Stimulated activated memory B cell treated with anti-CD40 and anti-IgM and Interleukin-4, amounts not matched to agents 10 μg/mL and 1 μg/mL and 100 μg/mL, for 72 hours (primary cell): Measurements from ENCODE around the gene ANKRD9.
A peak's percentile ranks its signal among the peaks of the same experiment; 100 is the strongest.

ENCODE experiments used
- ATAC-seq: fragments of 150-1000 bp; cut with Tn5 transposase; 2 replicates; pipeline ENCODE4 v1.10.0; 2021
- H3K27ac Mint-ChIP-seq: one replicate; pipeline ENCODE4 v1.8.0; 2022; ENCODE audit warnings: mild to moderate bottlenecking, mixed read lengths
- H3K27me3 Mint-ChIP-seq: one replicate; pipeline ENCODE4 v1.8.0; 2022; ENCODE audit warnings: mixed read lengths
- H3K36me3 Mint-ChIP-seq: one replicate; pipeline ENCODE4 v1.8.0; 2022; ENCODE audit warnings: mixed read lengths
- H3K4me1 Mint-ChIP-seq: one replicate; pipeline ENCODE4 v1.8.0; 2022; ENCODE audit warnings: mixed read lengths
- H3K4me3 Mint-ChIP-seq: one replicate; pipeline ENCODE4 v1.8.0; 2022; ENCODE audit warnings: mild to moderate bottlenecking, moderate library complexity, mixed read lengths
- H3K9me3 Mint-ChIP-seq: one replicate; pipeline ENCODE4 v1.8.0; 2022; ENCODE audit warnings: mixed read lengths

Gene ANKRD9

DNA sequence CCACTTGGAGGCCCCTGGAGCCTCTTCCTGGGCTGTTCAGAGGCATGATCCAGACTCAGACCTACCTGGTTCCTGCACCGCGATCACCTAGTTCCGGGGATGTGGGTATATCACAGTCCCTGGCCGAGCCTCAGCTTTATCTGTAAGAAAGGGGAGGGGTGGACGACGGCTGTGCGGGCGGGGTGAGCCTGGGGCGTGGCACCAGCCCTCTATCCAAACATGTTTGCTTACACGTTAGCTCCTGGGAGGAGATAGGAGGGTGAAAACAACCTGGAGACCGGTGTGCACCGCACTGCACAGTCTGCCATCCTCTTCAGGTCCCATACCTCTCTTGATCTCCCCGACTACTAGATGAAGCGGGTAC lies 1.2 kb downstream of the ANKRD9 start:
- Mint-ChIP-seq H3K4me3 (peak overlapping the region; percentile 73), H3K4me1 (peaks cover 24% of the 10 kb centered on the region), H3K27me3 (peaks cover 7% of the 10 kb centered on the region), H3K36me3 (peaks cover 5% of the 10 kb centered on the region), H3K27ac (peak overlapping the region; percentile 55), H3K9me3 (peaks cover 3% of the 10 kb centered on the region)
- no peak for ATAC-seq

DNA sequence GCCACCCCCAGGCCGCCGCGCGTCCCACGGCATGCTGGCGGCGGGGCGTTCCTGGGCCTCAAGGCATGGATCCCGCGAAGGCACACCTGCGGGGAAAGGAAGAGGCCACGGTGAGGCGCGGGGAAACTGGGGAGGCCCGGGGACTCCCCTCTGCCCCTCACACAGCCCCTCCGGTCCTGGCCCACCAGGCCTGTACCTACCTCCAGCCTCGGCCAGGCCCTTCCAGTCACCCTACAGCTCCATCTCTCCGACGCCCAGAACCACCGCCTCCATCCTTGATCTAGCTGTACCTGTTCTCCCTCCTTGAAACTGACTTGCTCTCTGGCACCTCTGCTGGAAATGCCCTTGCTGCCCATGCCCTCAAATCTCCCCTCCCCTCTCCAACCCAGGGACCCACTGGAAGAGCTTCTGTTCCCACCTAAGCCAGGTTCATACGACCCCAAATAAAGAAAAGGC lies 1.7 kb downstream of the ANKRD9 start:
- peaks cover 5% of the 10 kb centered on the region for H3K36me3 Mint-ChIP-seq
- H3K27ac Mint-ChIP-seq = no peak overlapping the region
- peaks cover 2% of the 10 kb centered on the region for H3K27me3 Mint-ChIP-seq
- H3K4me1 Mint-ChIP-seq = peaks cover 24% of the 10 kb centered on the region
- no peak for ATAC-seq
- H3K4me3 Mint-ChIP-seq = peak overlapping the region; percentile 73
- H3K9me3 Mint-ChIP-seq = peaks cover 3% of the 10 kb centered on the region

DNA sequence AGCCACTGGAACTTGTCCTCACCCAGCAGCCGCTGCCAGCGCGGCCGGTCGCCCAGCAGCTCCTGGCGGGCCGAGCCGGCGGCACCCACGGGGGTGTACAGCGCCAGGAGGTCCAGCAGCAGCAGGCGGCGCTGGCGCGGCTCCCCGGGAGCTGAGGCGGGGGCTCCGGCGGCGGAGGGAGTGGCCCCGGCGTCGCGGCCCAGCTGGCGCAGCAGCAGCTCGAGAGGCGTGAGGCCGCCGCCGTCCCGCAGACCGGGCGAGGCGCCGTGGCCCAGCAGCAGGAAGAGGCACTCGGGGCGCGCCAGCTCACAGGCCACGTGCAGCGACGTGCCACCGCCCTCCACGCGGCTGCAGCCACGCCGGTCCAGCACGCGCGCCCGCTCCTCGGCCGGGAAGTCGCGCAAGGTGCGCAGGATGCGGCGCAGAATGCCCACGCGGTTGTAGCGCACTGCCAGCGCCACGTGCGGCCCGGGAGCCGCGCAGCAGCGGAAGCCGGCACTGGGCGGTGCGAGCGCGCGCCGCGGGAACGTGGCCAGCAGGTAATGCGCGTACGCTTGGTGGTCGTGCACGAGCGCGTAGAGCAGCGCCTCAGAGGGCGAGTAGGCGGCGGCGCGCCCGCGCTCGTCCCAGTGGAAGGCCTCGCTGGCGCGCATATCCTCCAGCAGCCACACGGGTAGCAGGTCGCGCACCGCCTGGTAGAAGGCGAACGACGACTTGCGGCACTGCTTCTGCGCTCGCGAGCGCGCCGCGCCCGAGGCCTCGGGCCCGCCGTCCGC lies 2.3 kb downstream of the ANKRD9 start:
- no peak for ATAC-seq
- H3K36me3 Mint-ChIP-seq = peaks cover 5% of the 10 kb centered on the region
- no peaks in the 10 kb centered on the region for H3K27me3 Mint-ChIP-seq

DNA sequence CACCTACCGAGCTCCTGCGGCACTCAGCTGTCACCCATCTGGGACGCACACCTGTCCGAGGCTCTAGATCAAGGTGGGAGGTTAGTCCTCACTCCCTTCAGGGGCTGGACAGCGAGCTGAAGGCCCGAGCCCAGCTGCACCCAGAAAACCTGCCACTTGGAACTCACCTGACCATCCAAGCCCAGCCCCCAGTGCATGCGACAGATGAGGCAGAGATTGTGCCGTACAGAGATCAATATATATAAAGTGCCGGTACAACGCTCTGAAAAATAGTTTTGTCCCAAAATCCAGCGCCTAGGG lies 3.0 kb downstream of the ANKRD9 start:
- no peak for ATAC-seq
- peaks cover 24% of the 10 kb centered on the region for H3K4me1 Mint-ChIP-seq
- H3K9me3 Mint-ChIP-seq = peaks cover 3% of the 10 kb centered on the region
- no peaks in the 10 kb centered on the region for H3K27me3 Mint-ChIP-seq
- no peak overlapping the region for H3K4me3 Mint-ChIP-seq
- peaks cover 5% of the 10 kb centered on the region for H3K36me3 Mint-ChIP-seq
- no peak overlapping the region for H3K27ac Mint-ChIP-seq

More for the DNA sequence above, 2.3 kb downstream of the ANKRD9 start:
- no peak overlapping the region for H3K27ac Mint-ChIP-seq
- peaks cover 3% of the 10 kb centered on the region for H3K9me3 Mint-ChIP-seq
- H3K4me1 Mint-ChIP-seq = peaks cover 24% of the 10 kb centered on the region
- H3K4me3 Mint-ChIP-seq = no peak overlapping the region

DNA sequence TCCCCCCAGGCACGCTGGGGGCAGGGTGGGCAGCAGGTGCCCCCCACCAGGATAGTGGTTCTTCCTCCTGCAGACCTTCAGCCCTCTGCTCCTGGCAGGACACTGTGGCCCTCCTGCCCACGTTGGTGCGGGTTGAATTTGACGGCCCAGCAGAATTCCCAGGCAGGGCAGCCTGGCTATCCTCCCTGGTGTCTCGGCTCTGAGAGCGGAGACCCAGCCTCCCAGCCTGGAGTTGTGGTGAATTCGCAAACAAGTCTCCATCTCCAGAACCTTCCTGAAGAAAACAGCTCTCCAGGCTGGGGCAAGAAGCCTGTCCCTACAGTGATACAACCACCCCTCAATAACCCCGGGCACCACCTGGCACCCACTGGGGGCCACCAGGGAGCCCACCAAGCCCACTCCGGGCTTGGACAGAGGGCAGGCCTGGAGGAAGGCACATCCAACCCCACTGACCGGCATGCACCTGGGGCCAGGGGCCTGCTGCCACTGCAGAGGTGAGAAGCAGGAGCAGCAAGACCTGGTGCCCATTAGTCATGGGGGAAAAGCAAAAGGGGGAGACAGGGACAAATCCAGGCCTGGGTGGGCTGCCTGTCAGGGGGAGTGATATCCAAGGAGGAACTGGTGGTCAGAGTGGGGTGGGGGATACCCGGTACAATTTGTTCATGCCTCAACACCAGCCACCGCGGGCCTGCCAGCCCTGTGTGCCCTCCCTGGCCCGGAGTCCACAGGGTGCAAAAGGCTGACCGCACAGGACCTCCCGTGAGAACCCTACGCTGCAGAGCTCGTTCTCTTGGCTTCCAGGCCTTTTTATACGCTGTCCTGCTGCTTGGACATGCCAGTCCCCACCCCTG lies 3.6 kb downstream of the ANKRD9 start:
- ATAC-seq = no peak
- Mint-ChIP-seq H3K27me3 (no peaks in the 10 kb centered on the region), H3K4me3 (no peak overlapping the region), H3K9me3 (peaks cover 3% of the 10 kb centered on the region), H3K27ac (no peak overlapping the region), H3K4me1 (peaks cover 23% of the 10 kb centered on the region), H3K36me3 (peaks cover 5% of the 10 kb centered on the region)

DNA sequence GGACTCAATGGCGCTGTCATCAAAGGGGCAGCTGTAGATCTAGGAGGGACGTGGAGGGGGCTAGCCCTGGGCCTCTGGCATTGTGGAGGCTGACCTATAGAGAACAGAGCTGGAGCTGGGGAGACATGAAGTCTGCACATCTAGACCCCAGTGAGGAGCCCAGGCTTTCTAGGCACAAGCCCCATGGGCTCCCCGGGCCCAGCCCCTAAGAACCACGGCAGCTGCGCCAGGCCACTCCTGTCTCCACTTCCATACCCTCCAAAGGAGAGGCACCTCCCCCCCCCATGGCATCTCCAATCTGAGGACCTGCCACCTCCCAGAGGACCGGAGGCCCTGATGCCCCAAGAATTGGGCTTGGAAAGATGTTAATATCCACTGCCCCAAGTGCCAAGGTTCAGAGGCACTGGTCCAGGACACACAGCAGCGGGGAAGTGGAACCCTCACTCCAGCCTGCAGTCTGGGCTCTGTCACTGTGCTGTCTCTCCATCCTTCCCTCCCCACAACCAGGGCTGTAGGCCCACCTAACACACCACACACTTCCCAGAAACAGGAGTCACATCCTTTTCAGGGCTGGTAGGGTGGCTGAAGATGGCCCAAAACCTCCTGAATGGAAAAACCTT lies 4.5 kb downstream of the ANKRD9 start:
- Mint-ChIP-seq H3K36me3 (peaks cover 5% of the 10 kb centered on the region), H3K9me3 (peaks cover 3% of the 10 kb centered on the region), H3K4me3 (no peak overlapping the region), H3K27ac (no peak overlapping the region), H3K27me3 (no peaks in the 10 kb centered on the region), H3K4me1 (peaks cover 14% of the 10 kb centered on the region)
- ATAC-seq = no peak

DNA sequence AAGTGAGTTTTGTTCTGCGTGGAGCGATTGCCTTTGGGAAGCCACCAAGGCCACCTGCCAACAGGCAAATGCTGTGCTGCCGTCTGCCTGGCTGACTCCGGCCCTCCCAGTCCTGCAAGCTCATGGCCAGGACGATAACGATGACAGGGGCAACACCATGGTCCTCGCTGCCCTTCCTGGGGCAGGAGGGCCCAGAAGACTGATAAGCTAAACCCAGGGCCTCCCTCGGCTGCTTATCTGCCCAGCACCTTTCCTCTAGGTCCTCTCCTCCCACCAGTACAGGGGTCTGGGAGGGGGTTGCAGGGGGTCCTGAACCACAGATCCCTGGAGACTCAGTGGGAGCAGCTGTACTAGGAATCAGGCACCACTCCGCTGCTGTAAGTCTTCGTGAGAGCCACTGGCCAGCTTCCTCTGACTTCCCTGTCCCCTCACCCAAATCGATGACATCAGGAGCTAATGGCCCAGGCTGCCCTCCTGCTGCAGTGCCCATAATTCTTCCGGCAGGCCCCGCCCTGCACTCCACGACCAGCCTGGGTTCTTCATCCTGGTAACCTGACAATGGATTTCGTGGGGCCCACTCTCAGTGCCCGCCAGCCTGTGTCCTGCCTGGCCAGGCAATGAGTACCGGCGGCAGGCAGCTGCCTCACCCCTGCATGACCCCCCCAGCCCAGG lies 5.1 kb downstream of the ANKRD9 start:
- no peak for ATAC-seq
- Mint-ChIP-seq H3K27ac (no peak overlapping the region), H3K4me1 (peaks cover 12% of the 10 kb centered on the region), H3K9me3 (peaks cover 3% of the 10 kb centered on the region), H3K4me3 (no peak overlapping the region), H3K27me3 (no peaks in the 10 kb centered on the region), H3K36me3 (peaks cover 5% of the 10 kb centered on the region)

DNA sequence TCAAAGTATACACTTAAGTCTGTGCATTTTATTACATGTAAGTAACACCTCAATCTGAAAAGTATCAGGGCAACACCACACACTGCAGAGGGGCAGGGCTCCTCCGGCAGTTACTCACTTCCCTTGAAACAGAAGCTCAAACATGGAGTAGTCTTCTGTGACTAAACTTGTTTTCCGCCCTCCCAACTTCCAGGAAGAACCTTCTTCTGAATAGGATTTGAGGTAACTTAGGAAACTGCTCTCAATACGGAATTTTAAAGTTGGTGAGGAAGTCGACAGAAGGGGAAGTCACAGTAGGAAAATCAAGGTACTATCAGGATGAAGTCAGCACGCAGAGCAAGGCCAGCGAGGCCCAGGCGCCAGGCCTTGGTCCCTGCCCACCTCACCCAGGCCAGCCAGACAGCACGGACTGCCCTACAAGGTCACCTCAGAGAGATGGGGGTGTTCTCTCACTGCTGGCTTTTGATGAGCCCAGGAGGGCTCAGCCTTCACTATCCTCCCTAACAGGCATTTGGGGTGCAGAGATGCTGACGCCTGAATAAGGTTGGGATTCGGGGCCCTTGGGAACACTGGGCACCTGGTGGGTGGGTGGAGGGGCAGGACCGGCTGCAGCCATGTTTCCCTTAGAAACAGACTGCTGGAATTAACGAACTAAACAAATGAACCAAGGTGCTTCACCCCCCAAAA lies 5.8 kb downstream of the ANKRD9 start:
- H3K27ac Mint-ChIP-seq = no peak overlapping the region
- ATAC-seq = no peak
- H3K9me3 Mint-ChIP-seq = peaks cover 3% of the 10 kb centered on the region

DNA sequence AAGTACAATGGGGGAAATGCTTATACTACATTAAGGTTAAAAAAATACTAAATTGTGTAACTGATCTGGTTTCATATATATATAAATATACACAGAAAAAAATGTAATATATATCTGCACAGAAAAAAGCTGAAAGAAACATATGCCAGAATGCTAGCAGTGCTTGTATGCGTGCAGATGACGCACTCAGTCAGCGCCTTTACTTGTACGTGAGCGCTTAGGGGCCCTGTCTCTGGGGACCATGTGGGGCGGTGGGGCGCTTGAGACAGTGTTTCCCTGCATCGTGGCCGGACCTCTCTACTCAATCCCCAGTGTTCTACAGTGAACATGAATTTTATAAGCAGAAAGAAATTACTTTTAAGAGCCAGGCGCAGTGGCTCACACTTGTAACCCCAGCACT lies 7.0 kb downstream of the ANKRD9 start:
- Mint-ChIP-seq H3K36me3 (peaks cover 20% of the 10 kb centered on the region), H3K27me3 (no peaks in the 10 kb centered on the region), H3K4me1 (no peaks in the 10 kb centered on the region), H3K4me3 (no peak overlapping the region), H3K27ac (no peak overlapping the region), H3K9me3 (no peaks in the 10 kb centered on the region)
- no peak for ATAC-seq

More for the DNA sequence above, 5.8 kb downstream of the ANKRD9 start:
- Mint-ChIP-seq H3K27me3 (no peaks in the 10 kb centered on the region), H3K4me1 (peaks cover 11% of the 10 kb centered on the region), H3K4me3 (no peak overlapping the region), H3K36me3 (peaks cover 9% of the 10 kb centered on the region)

DNA sequence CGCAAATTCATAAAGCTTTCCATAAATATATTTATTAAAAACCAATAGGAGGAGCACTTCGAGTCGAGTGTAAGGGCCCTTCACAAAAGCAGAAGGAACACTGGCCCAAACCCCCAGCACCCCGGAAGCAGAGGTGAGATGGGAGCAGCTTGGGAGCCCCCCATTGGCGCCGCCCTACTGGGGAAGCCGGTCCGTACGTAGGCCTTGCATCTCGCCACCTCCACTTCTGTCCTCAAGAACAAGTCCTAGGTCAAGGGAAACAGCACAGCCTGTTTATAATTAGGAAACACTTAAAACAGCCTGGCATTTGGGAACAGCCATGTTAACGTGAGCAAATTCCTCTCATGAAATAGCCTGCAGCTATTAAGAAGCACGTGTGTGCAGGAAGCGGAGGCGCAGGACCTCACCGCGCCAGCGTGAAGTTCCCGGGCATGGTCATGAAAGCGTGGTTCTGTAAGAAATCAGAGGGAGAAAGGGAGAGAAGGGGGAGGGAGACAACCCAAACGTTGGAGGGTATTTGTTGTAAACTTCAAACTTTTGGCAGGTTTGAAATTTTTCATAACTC lies 7.7 kb downstream of the ANKRD9 start:
- Mint-ChIP-seq H3K27ac (no peak overlapping the region), H3K36me3 (peaks cover 18% of the 10 kb centered on the region), H3K4me1 (no peaks in the 10 kb centered on the region)

DNA sequence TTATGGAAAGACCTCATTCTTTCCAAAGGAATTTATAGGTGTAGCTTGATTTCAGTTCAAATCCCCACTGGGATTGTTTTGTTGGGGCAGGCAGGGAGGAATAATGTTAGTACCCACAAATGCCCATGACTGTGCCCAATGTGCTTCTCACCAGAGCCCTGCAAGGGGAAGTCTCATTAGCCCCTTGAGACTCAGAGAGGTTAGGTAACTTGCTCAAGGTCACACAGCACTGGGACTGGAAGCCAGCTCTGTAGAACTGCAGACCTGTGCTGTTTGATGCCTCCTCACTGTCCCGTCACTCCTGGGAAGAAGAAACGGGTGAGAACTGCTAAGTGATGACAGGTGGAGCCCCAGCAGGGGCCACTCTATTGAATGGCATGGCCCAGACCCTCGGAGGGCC lies 8.9 kb downstream of the ANKRD9 start:
- H3K9me3 Mint-ChIP-seq = no peaks in the 10 kb centered on the region
- ATAC-seq = no peak
- no peaks in the 10 kb centered on the region for H3K27me3 Mint-ChIP-seq
- H3K4me1 Mint-ChIP-seq = no peaks in the 10 kb centered on the region
- peaks cover 14% of the 10 kb centered on the region for H3K36me3 Mint-ChIP-seq
- no peak overlapping the region for H3K4me3 Mint-ChIP-seq
- H3K27ac Mint-ChIP-seq = no peak overlapping the region

More for the DNA sequence above, 7.7 kb downstream of the ANKRD9 start:
- H3K4me3 Mint-ChIP-seq = no peak overlapping the region
- H3K27me3 Mint-ChIP-seq = no peaks in the 10 kb centered on the region
- ATAC-seq = no peak
- H3K9me3 Mint-ChIP-seq = no peaks in the 10 kb centered on the region

DNA sequence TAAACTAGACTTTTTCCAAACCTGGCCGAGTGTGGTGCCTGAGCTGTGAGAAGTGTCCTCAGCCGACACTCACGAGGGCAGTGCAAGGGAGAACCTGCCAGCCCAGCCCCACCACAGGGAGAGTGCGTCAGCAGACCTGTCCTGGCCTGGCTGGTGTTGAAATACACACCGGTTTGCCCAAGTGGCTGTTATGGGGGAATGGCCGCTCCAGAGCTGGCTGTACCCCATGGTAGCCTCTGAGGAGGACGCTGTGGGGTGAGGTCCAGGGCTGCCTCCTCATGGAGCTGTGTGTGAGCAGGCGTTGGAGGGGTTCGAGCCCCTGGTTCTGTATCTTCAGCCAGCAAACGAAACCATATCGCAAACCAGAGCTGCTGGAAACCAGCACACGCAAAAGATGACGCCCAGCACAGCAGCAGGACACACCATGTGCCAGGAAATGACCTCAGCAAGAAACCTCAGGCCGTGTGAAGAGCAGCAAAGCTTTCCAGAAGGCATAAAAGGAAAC lies 9.4 kb downstream of the ANKRD9 start:
- H3K4me3 Mint-ChIP-seq = no peak overlapping the region
- no peaks in the 10 kb centered on the region for H3K4me1 Mint-ChIP-seq
- no peak for ATAC-seq
- peaks cover 14% of the 10 kb centered on the region for H3K36me3 Mint-ChIP-seq
- H3K9me3 Mint-ChIP-seq = no peaks in the 10 kb centered on the region
- no peaks in the 10 kb centered on the region for H3K27me3 Mint-ChIP-seq
- H3K27ac Mint-ChIP-seq = no peak overlapping the region

DNA sequence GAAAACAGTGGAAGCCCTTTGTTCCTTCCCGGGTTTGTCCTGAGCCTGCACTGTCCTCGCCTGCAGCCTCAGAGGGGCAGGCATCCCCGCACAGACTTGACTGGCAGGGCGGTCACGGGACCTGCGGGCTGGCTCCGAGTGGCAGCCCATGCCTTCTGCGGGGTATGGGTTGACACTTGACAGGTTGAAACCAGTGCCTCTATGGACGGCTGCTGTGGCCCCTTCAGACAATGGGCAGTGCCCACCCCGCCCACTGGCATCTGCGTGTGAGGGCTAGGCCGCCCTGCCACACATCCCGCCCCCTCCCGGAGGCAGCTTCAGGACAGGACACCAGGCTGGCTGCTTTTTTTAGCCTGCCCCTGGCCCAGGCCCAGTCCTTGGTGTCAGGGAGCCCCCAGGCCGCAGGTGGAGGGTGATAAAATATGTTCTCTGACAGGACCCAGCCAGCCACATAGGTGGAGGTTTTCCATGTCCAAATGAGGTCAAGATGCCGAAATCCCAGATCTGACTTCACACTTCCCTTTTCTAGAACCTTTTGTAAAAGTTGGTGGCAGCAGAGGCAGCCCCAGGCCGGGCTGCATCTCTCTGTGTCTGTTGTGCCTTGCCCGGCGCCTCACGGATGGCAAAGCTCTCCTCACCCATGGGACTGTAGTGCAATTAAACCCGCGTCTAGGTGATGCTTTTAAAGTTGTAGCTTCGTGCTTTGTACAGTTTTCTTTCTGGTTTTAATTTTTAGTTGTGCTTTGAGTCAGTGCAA lies 10.0 kb downstream of the ANKRD9 start:
- Mint-ChIP-seq H3K36me3 (peaks cover 14% of the 10 kb centered on the region), H3K4me3 (no peak overlapping the region), H3K4me1 (no peaks in the 10 kb centered on the region), H3K27me3 (no peaks in the 10 kb centered on the region), H3K27ac (no peak overlapping the region), H3K9me3 (no peaks in the 10 kb centered on the region)
- ATAC-seq = no peak
